ENCODE results near the gene IPO5.

- TF ChIP-seq CTCF (IDR thresholded peaks at IDR 0.05), result no peak
- no peak for TF ChIP-seq POLR2AphosphoS5 (IDR thresholded peaks at IDR 0.05)
Measured at GRCh38 chr13:97921176-97921816, 32.2 kb upstream of the IPO5 start.

Data from breast epithelium (tissue), 3 donors.